Activated CD4-positive, alpha-beta T cell treated with anti-CD3 and anti-CD28 coated beads for 36 hours (primary cell): ENCODE data around the gene MAGEB17. TPM values are rescaled to one million over a fixed set of nuclear protein-coding genes. Genes with fewer than 3 reads are reported as not detected.

Source experiments
- ATAC-seq: fragments of 200-7000 bp; cut with Tn5 transposase; one replicate; pipeline ENCODE4 v1.10.0; 2021; ENCODE audit warnings: mild to moderate bottlenecking, moderate library complexity
- CTCF ChIA-PET: fragments of 350-600 bp; sonication (Branson Sonifier 250); formaldehyde crosslinking; loops from one replicate; lab custom pipeline; 2021; ENCODE audit warnings: antibody characterized with exemption; lab: Charles Lee
- POLR2A ChIA-PET: fragments of 350-600 bp; sonication (Branson Sonifier 250); formaldehyde crosslinking; loops from one replicate; lab custom pipeline; 2021; ENCODE audit warnings: antibody characterized with exemption, inconsistent platforms; lab: Charles Lee
- DNase-seq: peaks from one replicate; pipeline ENCODE4 v3.0.0-alpha.2; 2020
- H3K27ac Mint-ChIP-seq: one replicate; pipeline ENCODE4 v1.8.0; 2021; ENCODE audit warnings: mixed read lengths
- H3K27me3 Mint-ChIP-seq: one replicate; pipeline ENCODE4 v1.8.0; 2021; ENCODE audit warnings: mixed read lengths
- H3K36me3 Mint-ChIP-seq: one replicate; pipeline ENCODE4 v1.8.0; 2021; ENCODE audit warnings: low read depth, mixed read lengths
- H3K4me1 Mint-ChIP-seq: one replicate; pipeline ENCODE4 v1.8.0; 2021; ENCODE audit warnings: mixed read lengths
- H3K4me3 Mint-ChIP-seq: one replicate; pipeline ENCODE4 v1.8.0; 2021; ENCODE audit warnings: mild to moderate bottlenecking, moderate library complexity, mixed read lengths
- H3K9me3 Mint-ChIP-seq: one replicate; pipeline ENCODE4 v1.8.0; 2021; ENCODE audit warnings: low read depth, mixed read lengths
- intact Hi-C, 2 experiments: fragments of 100-400 bp; cut with DNase I in 1 of 2; cut with micrococcal nuclease in 1 of 2; formaldehyde crosslinking; loops; one replicate each; pipeline versions ENCODE4 v1.14.2 to v1.15.1; 2022 to 2024; cut with DNase I, micrococcal nuclease
- total RNA-seq, 2 experiments: library from RNA; stranded (reverse); gene quantifications; one replicate each; pipeline ENCODE4 v1.2.3, GENCODE V29; 2021

The MAGEB17 gene
- total RNA-seq, 2 experiments from 2014 or later: not detected

- no peaks in the 10 kb centered on the region for H3K36me3 Mint-ChIP-seq
- DNase-seq (no peak), ATAC-seq (no peak)
- ChIA-PET POLR2A (no interaction called here), CTCF (no interaction called here)
- intact Hi-C loops: no loop called here
- no peak overlapping the region for H3K4me3 Mint-ChIP-seq
- peaks cover 4% of the 10 kb centered on the region for H3K4me1 Mint-ChIP-seq
- H3K9me3 Mint-ChIP-seq: no peaks in the 10 kb centered on the region
- H3K27me3 Mint-ChIP-seq: peaks cover 2% of the 10 kb centered on the region
- H3K27ac Mint-ChIP-seq: no peak overlapping the region
These were observed 19.9 kb downstream of the MAGEB17 start for GRCh38 chrX:16187024-16187760.

GRCh38 chrX:16188687-16189086, 21.4 kb downstream of the MAGEB17 start:
- H3K9me3 Mint-ChIP-seq: no peaks in the 10 kb centered on the region
- peaks cover 4% of the 10 kb centered on the region for H3K4me1 Mint-ChIP-seq
- H3K36me3 Mint-ChIP-seq: no peaks in the 10 kb centered on the region
- ATAC-seq (no peak), DNase-seq (no peak)
- peaks cover 2% of the 10 kb centered on the region for H3K27me3 Mint-ChIP-seq
- POLR2A ChIA-PET: no interaction called here
- CTCF ChIA-PET: no interaction called here
- H3K27ac Mint-ChIP-seq: no peak overlapping the region
- intact Hi-C loops: no loop called here
- no peak overlapping the region for H3K4me3 Mint-ChIP-seq

- no peak overlapping the region for H3K4me3 Mint-ChIP-seq
- ChIA-PET CTCF (interaction anchor here (0.6 kb wide), 1 partner anchor 580 kb away, joined by 3 read pairs; no protein-coding TSS in a partner anchor), POLR2A (no interaction called here)
- peaks cover 2% of the 10 kb centered on the region for H3K27me3 Mint-ChIP-seq
- H3K4me1 Mint-ChIP-seq: no peaks in the 10 kb centered on the region
- H3K36me3 Mint-ChIP-seq: no peaks in the 10 kb centered on the region
- ATAC-seq: no peak
- intact Hi-C loops: no loop called here
- no peaks in the 10 kb centered on the region for H3K9me3 Mint-ChIP-seq
- no peak overlapping the region for H3K27ac Mint-ChIP-seq
- DNase-seq: no peak
These were observed 24.3 kb downstream of the MAGEB17 start for GRCh38 chrX:16191605-16192004.

- no peak overlapping the region for H3K27ac Mint-ChIP-seq
- intact Hi-C loops: no loop called here
- POLR2A ChIA-PET: no interaction called here
- no peaks in the 10 kb centered on the region for H3K9me3 Mint-ChIP-seq
- DNase-seq (no peak), ATAC-seq (no peak)
- peaks cover 7% of the 10 kb centered on the region for H3K27me3 Mint-ChIP-seq
- no peaks in the 10 kb centered on the region for H3K36me3 Mint-ChIP-seq
- no peak overlapping the region for H3K4me3 Mint-ChIP-seq
- H3K4me1 Mint-ChIP-seq: no peaks in the 10 kb centered on the region
- CTCF ChIA-PET: no interaction called here
These were observed 29.5 kb downstream of the MAGEB17 start for GRCh38 chrX:16196829-16197228.

GRCh38 chrX:16199343-16199742, 32.1 kb downstream of the MAGEB17 start:
- ATAC-seq (no peak), DNase-seq (no peak)
- H3K9me3 Mint-ChIP-seq: no peaks in the 10 kb centered on the region
- peaks cover 9% of the 10 kb centered on the region for H3K27me3 Mint-ChIP-seq
- CTCF ChIA-PET: no interaction called here
- POLR2A ChIA-PET: no interaction called here
- no peaks in the 10 kb centered on the region for H3K36me3 Mint-ChIP-seq
- no peak overlapping the region for H3K27ac Mint-ChIP-seq
- intact Hi-C loops: no loop called here
- H3K4me1 Mint-ChIP-seq: no peaks in the 10 kb centered on the region
- H3K4me3 Mint-ChIP-seq: no peak overlapping the region

GRCh38 chrX:16202943-16203342, 35.7 kb downstream of the MAGEB17 start:
- intact Hi-C loops: no loop called here
- Mint-ChIP-seq H3K4me3 (no peak overlapping the region), H3K4me1 (no peaks in the 10 kb centered on the region), H3K36me3 (no peaks in the 10 kb centered on the region), H3K27ac (no peak overlapping the region), H3K9me3 (no peaks in the 10 kb centered on the region), H3K27me3 (peaks cover 5% of the 10 kb centered on the region)
- ATAC-seq (no peak), DNase-seq (no peak)
- ChIA-PET CTCF (no interaction called here), POLR2A (no interaction called here)

- Mint-ChIP-seq H3K36me3 (no peaks in the 10 kb centered on the region), H3K4me1 (no peaks in the 10 kb centered on the region), H3K27ac (no peak overlapping the region), H3K9me3 (no peaks in the 10 kb centered on the region), H3K4me3 (no peak overlapping the region), H3K27me3 (peaks cover 5% of the 10 kb centered on the region)
- ChIA-PET POLR2A (no interaction called here), CTCF (no interaction called here)
- intact Hi-C loops: no loop called here
- no peak for ATAC-seq
- DNase-seq: no peak
These were observed 37.3 kb downstream of the MAGEB17 start for GRCh38 chrX:16204538-16204937.

- intact Hi-C loops: no loop called here
These were observed 38.6 kb downstream of the MAGEB17 start for GRCh38 chrX:16205840-16206239.

GRCh38 chrX:16207634-16208033, 40.4 kb downstream of the MAGEB17 start:
- POLR2A ChIA-PET: no interaction called here
- DNase-seq (no peak), ATAC-seq (no peak)
- Mint-ChIP-seq H3K4me3 (no peak overlapping the region), H3K36me3 (no peaks in the 10 kb centered on the region), H3K4me1 (no peaks in the 10 kb centered on the region), H3K27ac (no peak overlapping the region), H3K27me3 (no peaks in the 10 kb centered on the region), H3K9me3 (no peaks in the 10 kb centered on the region)
- CTCF ChIA-PET: no interaction called here
- intact Hi-C loops: no loop called here

More at GRCh38 chrX:16205840-16206239, 38.6 kb downstream of the MAGEB17 start:
- no peaks in the 10 kb centered on the region for H3K4me1 Mint-ChIP-seq
- ChIA-PET POLR2A (no interaction called here), CTCF (no interaction called here)
- peaks cover 5% of the 10 kb centered on the region for H3K27me3 Mint-ChIP-seq
- ATAC-seq (no peak), DNase-seq (no peak)
- no peaks in the 10 kb centered on the region for H3K9me3 Mint-ChIP-seq
- no peaks in the 10 kb centered on the region for H3K36me3 Mint-ChIP-seq
- no peak overlapping the region for H3K27ac Mint-ChIP-seq
- H3K4me3 Mint-ChIP-seq: no peak overlapping the region

- no peaks in the 10 kb centered on the region for H3K9me3 Mint-ChIP-seq
- no peak for ATAC-seq
- intact Hi-C loops: no loop called here
- H3K27ac Mint-ChIP-seq: no peak overlapping the region
- POLR2A ChIA-PET: no interaction called here
- no peaks in the 10 kb centered on the region for H3K4me1 Mint-ChIP-seq
- no peak for DNase-seq
- H3K27me3 Mint-ChIP-seq: no peaks in the 10 kb centered on the region
- no peak overlapping the region for H3K4me3 Mint-ChIP-seq
- CTCF ChIA-PET: no interaction called here
- no peaks in the 10 kb centered on the region for H3K36me3 Mint-ChIP-seq
These were observed 41.3 kb downstream of the MAGEB17 start for GRCh38 chrX:16208601-16209000.

- DNase-seq: no peak
These were observed 42.8 kb downstream of the MAGEB17 start for GRCh38 chrX:16210061-16210460.

GRCh38 chrX:16212024-16212423, 44.7 kb downstream of the MAGEB17 start:
- Mint-ChIP-seq H3K4me1 (no peaks in the 10 kb centered on the region), H3K36me3 (no peaks in the 10 kb centered on the region), H3K27me3 (no peaks in the 10 kb centered on the region), H3K4me3 (no peak overlapping the region), H3K9me3 (no peaks in the 10 kb centered on the region), H3K27ac (no peak overlapping the region)
- intact Hi-C loops: no loop called here
- DNase-seq: no peak
- POLR2A ChIA-PET: no interaction called here
- CTCF ChIA-PET: interaction anchor here (1.4 kb wide), 1 partner anchor 484 kb away, joined by 3 read pairs; no protein-coding TSS in a partner anchor
- ATAC-seq: no peak

More at GRCh38 chrX:16210061-16210460, 42.8 kb downstream of the MAGEB17 start:
- no peaks in the 10 kb centered on the region for H3K9me3 Mint-ChIP-seq
- no peaks in the 10 kb centered on the region for H3K27me3 Mint-ChIP-seq
- H3K27ac Mint-ChIP-seq: no peak overlapping the region
- H3K4me3 Mint-ChIP-seq: no peak overlapping the region
- no peaks in the 10 kb centered on the region for H3K36me3 Mint-ChIP-seq
- no peak for ATAC-seq
- H3K4me1 Mint-ChIP-seq: no peaks in the 10 kb centered on the region
- intact Hi-C loops: no loop called here
- ChIA-PET POLR2A (no interaction called here), CTCF (no interaction called here)
